GM12878 (cell line): ENCODE results near the gene APOBEC3B. TPM values are rescaled to one million over a fixed set of nuclear protein-coding genes. Genes with fewer than 3 reads are reported as not detected.

Experiments used
- ATAC-seq: fragments of 200-7000 bp; cut with Tn5 transposase; 3 replicates; pipeline ENCODE4 v1.9.1; 2020; ENCODE audit warnings: mild to moderate bottlenecking, moderate library complexity
- BruUV-seq: library from RNA; stranded (reverse); fragments of 400-500 nt; replicated peaks from 2 replicates; lab custom pipeline; 2021; lab: Mats Ljungman, UMichigan
- CTCF ChIA-PET: fragments of 300-600 bp; sonication (Branson Sonifier 250); formaldehyde crosslinking; extraction: SDS; loops from one replicate; lab custom pipeline; 2021; ENCODE audit warnings: inconsistent platforms; lab: Yijun Ruan, JAX
- POLR2A ChIA-PET: fragments of 350-600 bp; formaldehyde crosslinking; extraction: SDS; loops from one replicate; lab custom pipeline; 2021; ENCODE audit warnings: inconsistent platforms; lab: Charles Lee
- RAD21 ChIA-PET: fragments of 300-600 bp; sonication (Branson Sonifier 250); formaldehyde crosslinking; loops from one replicate; lab custom pipeline; 2023; ENCODE audit warnings: antibody characterized with exemption; ENCODE audit not compliant: unreplicated experiment; lab: Charles Lee
- SMC1A ChIA-PET: fragments of 300-600 bp; sonication (Branson Sonifier 250); formaldehyde crosslinking; loops from one replicate; lab custom pipeline; 2023; ENCODE audit not compliant: unreplicated experiment, uncharacterized antibody; lab: Charles Lee
- DNase-seq: peaks from one replicate; pipeline ENCODE4 v3.0.0-alpha.2; 2011; ENCODE audit warnings: low read depth, low spot score
- FAIRE-seq: peaks from 3 replicates; lab custom pipeline; 2011; peaks lifted over from hg19 to GRCh38; lab: Jason Lieb, UNC
- H2AFZ ChIP-seq: 2 replicates; pipeline ENCODE4 v1.6.0; 2011; ENCODE audit warnings: low read depth, low read length, control low read depth; ENCODE audit not compliant: control insufficient read depth
- H3K27ac ChIP-seq: 2 replicates; pipeline ENCODE4 v1.5.1; 2011; ENCODE audit warnings: control low read depth; ENCODE audit not compliant: control insufficient read depth, insufficient read depth
- H3K27me3 ChIP-seq, 2 experiments: replicated peaks in 1 of 2; 2 replicates each; pipeline versions ENCODE4 v1.6.0 to v1.6.1; 2011; ENCODE audit warnings: low read length in 1 of 2; ENCODE audit not compliant: control insufficient read depth in 2 of 2, insufficient read depth in 2 of 2
- H3K36me3 ChIP-seq, 2 experiments: 2 replicates each; pipeline ENCODE4 v1.5.1; 2011; ENCODE audit warnings: low read length in 1 of 2; ENCODE audit not compliant: control insufficient read depth in 2 of 2, insufficient read depth in 2 of 2
- H3K4me1 ChIP-seq: 2 replicates; pipeline ENCODE4 v1.6.1; 2011; ENCODE audit warnings: mild to moderate bottlenecking, low read length, moderate library complexity, mixed read lengths; ENCODE audit not compliant: control insufficient read depth, insufficient read depth
- H3K4me2 ChIP-seq: 2 replicates; pipeline ENCODE4 v1.6.0; 2011; ENCODE audit warnings: control low read depth; ENCODE audit not compliant: control insufficient read depth, insufficient read depth
- H3K4me3 ChIP-seq: fragments of 200-600 bp; sonication (generic); 2 replicates; pipeline ENCODE4 v1.5.1; 2016
- H3K79me2 ChIP-seq: 2 replicates; pipeline ENCODE4 v1.6.0; 2011; ENCODE audit warnings: low read length; ENCODE audit not compliant: control insufficient read depth, insufficient read depth
- H3K9ac ChIP-seq: 2 replicates; pipeline ENCODE4 v1.8.0; 2011; ENCODE audit warnings: low read length, control low read depth, mixed read lengths; ENCODE audit not compliant: control insufficient read depth, insufficient read depth
- H3K9me3 ChIP-seq: replicated peaks from 3 replicates; pipeline ENCODE4 v1.5.1; 2011; ENCODE audit warnings: mild to moderate bottlenecking, low read length; ENCODE audit not compliant: control insufficient read depth, insufficient read depth
- H4K20me1 ChIP-seq: 2 replicates; pipeline ENCODE4 v1.6.0; 2011; ENCODE audit not compliant: control insufficient read depth, insufficient read depth
- CHD4 ChIP-seq: fragments of 200-600 bp; sonication (generic); IDR thresholded peaks from 2 replicates; pipeline ENCODE4 v1.6.1; 2016; ENCODE audit warnings: mild to moderate bottlenecking
- FOXK2 ChIP-seq: fragments of 450-650 bp; IDR thresholded peaks from 2 replicates; pipeline ENCODE4 v1.6.1; 2017; ENCODE audit warnings: mild to moderate bottlenecking, moderate library complexity
- SP1 ChIP-seq: IDR thresholded peaks from one replicate; pipeline ENCODE4 v1.6.1; 2011; ENCODE audit warnings: low read depth, low read length
- WGBS: methylation state at CpG from one replicate; pipeline ENCODE4 v1.1.6; 2016; ENCODE audit warnings: low lambda C conversion rate; ENCODE audit not compliant: insufficient replicate concordance, insufficient coverage; ENCODE audit errors: missing lambda C conversion rate; 5-methylcytosine and 5-hydroxymethylcytosine counted together
- in situ Hi-C: fragments of 300-500 bp; cut with MboI; formaldehyde crosslinking; loops from 9 replicates; pipeline ENCODE4 v1.14.3; 2018; ENCODE audit warnings: mixed read lengths
- intact Hi-C: fragments of 100-400 bp; cut with micrococcal nuclease; formaldehyde crosslinking; loops from one replicate; pipeline ENCODE4 v1.14.2; 2022; ENCODE audit not compliant: unreplicated experiment
- polyA plus RNA-seq, 11 experiments: library from polyadenylated mRNA; depleted of rRNA in 4 of 11; unstranded in 6 of 11; stranded (reverse) in 5 of 11; fragments of >200 nt; fragmentation: Nextera tagmentation in 4 of 11; fragmentation: Illumina TruSeq in 1 of 11; extraction: Ambion mirVana in 4 of 11; extraction: Trizol in 1 of 11; gene quantifications; 1 replicate in 1 of 11; 2 replicates in 10 of 11; pipeline versions ENCODE4 v1.2.1 to v1.2.3, GENCODE V29; 2011 to 2016; ENCODE audit warnings: inconsistent platforms in 2 of 11, missing spikeins in 2 of 11, low read depth in 1 of 11
- total RNA-seq, 4 experiments: library from RNA; depleted of rRNA in 3 of 4; stranded (reverse); fragments of >200 nt in 3 of 4; fragmentation: Illumina TruSeq in 1 of 4; extraction: Trizol in 1 of 4; gene quantifications; 2 replicates each; pipeline versions ENCODE4 v1.2.1 to v1.2.3, GENCODE V29; 2013 to 2021
- TF ChIP-seq, protein P1 (sequence below): fragments of 450-650 bp; IDR thresholded peaks from 2 replicates; pipeline ENCODE4 v1.6.1; 2017; ENCODE audit warnings: mild to moderate bottlenecking, low read depth, inconsistent platforms; ENCODE audit not compliant: poor library complexity, severe bottlenecking
- TF ChIP-seq, protein P2 (sequence below): fragments of 450-650 bp; IDR thresholded peaks from 2 replicates; pipeline ENCODE4 v1.6.1; 2016; ENCODE audit warnings: mild to moderate bottlenecking

Gene APOBEC3B
- total and polyA plus RNA-seq, 10 of the 15 experiments (the other 5 are each of a cell fraction or from before 2014, with no cell fraction given), result 2.4 to 75.1 (median 30.9) TPM

- H3K36me3 ChIP-seq, result no peaks in the 10 kb centered on the region
- TSS peak; percentile 85 for BruUV-seq
- DNase-seq (no peak), ATAC-seq (no peak), FAIRE-seq (no peak)
- no peak overlapping the region for H2AFZ ChIP-seq
- ChIA-PET RAD21 (interaction anchor here (0.6 kb wide), 1 partner anchor 841 kb away, joined by 3 read pairs; no protein-coding TSS in a partner anchor), POLR2A (interaction anchor here (0.7 to 1.9 kb wide), 4 partner anchors 16 to 44 kb away, joined by 3 to 7 read pairs (median 5); no protein-coding TSS in a partner anchor), SMC1A (no interaction called here), CTCF (no interaction called here)
- H3K27me3 ChIP-seq, result no peaks in the 10 kb centered on the region
- no peaks in the 10 kb centered on the region for H4K20me1 ChIP-seq
- WGBS, result 98% methylated on average over 7 of the region's 7 CpGs
- TF ChIP-seq, protein P1, sequence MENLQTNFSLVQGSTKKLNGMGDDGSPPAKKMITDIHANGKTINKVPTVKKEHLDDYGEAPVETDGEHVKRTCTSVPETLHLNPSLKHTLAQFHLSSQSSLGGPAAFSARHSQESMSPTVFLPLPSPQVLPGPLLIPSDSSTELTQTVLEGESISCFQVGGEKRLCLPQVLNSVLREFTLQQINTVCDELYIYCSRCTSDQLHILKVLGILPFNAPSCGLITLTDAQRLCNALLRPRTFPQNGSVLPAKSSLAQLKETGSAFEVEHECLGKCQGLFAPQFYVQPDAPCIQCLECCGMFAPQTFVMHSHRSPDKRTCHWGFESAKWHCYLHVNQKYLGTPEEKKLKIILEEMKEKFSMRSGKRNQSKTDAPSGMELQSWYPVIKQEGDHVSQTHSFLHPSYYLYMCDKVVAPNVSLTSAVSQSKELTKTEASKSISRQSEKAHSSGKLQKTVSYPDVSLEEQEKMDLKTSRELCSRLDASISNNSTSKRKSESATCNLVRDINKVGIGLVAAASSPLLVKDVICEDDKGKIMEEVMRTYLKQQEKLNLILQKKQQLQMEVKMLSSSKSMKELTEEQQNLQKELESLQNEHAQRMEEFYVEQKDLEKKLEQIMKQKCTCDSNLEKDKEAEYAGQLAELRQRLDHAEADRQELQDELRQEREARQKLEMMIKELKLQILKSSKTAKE, result no peak
- TF ChIP-seq SP1 (no peak), FOXK2 (no peak), CHD4 (no peak)
- TF ChIP-seq, protein P2, sequence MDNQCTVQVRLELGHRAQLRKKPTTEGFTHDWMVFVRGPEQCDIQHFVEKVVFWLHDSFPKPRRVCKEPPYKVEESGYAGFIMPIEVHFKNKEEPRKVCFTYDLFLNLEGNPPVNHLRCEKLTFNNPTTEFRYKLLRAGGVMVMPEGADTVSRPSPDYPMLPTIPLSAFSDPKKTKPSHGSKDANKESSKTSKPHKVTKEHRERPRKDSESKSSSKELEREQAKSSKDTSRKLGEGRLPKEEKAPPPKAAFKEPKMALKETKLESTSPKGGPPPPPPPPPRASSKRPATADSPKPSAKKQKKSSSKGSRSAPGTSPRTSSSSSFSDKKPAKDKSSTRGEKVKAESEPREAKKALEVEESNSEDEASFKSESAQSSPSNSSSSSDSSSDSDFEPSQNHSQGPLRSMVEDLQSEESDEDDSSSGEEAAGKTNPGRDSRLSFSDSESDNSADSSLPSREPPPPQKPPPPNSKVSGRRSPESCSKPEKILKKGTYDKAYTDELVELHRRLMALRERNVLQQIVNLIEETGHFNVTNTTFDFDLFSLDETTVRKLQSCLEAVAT, result peak; percentile 81
- H3K79me2 ChIP-seq, result peaks cover 17% of the 10 kb centered on the region
- no peak overlapping the region for H3K27ac ChIP-seq
- peak overlapping the region; percentile 77 for H3K4me2 ChIP-seq
- peak overlapping the region; percentile 98 for H3K4me3 ChIP-seq
- intact Hi-C loops (no loop called here), in situ Hi-C loops (no loop called here)
- peaks cover 9% of the 10 kb centered on the region for H3K4me1 ChIP-seq
- peak overlapping the region; percentile 88; the same call in 1 of the 2 replicates for H3K9ac ChIP-seq
- H3K9me3 ChIP-seq, result no peaks in the 10 kb centered on the region
Observed at GRCh38 chr22:39041908-39042307, 59.8 kb downstream of the APOBEC3B start.

Other genes with a start within 250 kb of the APOBEC3B start
Only the 7 nearest of the 11 such genes appear.
- 59.1 and 67.1 TPM in 2 replicates for gene CBX6, start 110.1 kb upstream of the APOBEC3B start, total RNA-seq (2014; rRNA removed)
- 33.1 and 35.7 TPM in 2 replicates for gene CBX6, start 110.1 kb upstream of the APOBEC3B start, total RNA-seq (2014; rRNA removed; fragmentation: Illumina TruSeq; extraction: Trizol)
- gene CBX6, start 110.1 kb upstream of the APOBEC3B start, total RNA-seq (2021), result 135 and 142 TPM in 2 replicates
- gene CBX6, start 110.1 kb upstream of the APOBEC3B start, polyA plus RNA-seq (2011; rRNA removed), result 6.0 and 10.2 TPM in 2 replicates
- gene CBX6, start 110.1 kb upstream of the APOBEC3B start, polyA plus RNA-seq (2014; fragmentation: Illumina TruSeq; extraction: Trizol), result 15.1 and 27.2 TPM in 2 replicates
- gene CBX6, start 110.1 kb upstream of the APOBEC3B start, polyA plus RNA-seq (2014; fragmentation: Nextera tagmentation; extraction: Ambion mirVana), result 1 to 10 TPM; 3.6 to 4.5 TPM
- 39.0 and 43.9 TPM in 2 replicates for gene CBX6, start 110.1 kb upstream of the APOBEC3B start, polyA plus RNA-seq (2014; rRNA removed)
- 10 to 100 TPM; 72.6 to 74.6 TPM for gene CBX6, start 110.1 kb upstream of the APOBEC3B start, polyA plus RNA-seq (2016; fragmentation: Nextera tagmentation; extraction: Ambion mirVana)
- gene APOBEC3A, start 24.7 kb upstream of the APOBEC3B start, total RNA-seq (2014; rRNA removed), result not detected in 2 replicates
- not detected in 2 replicates for gene APOBEC3A, start 24.7 kb upstream of the APOBEC3B start, total RNA-seq (2014; rRNA removed; fragmentation: Illumina TruSeq; extraction: Trizol)
- gene APOBEC3A, start 24.7 kb upstream of the APOBEC3B start, total RNA-seq (2021), result not detected in 2 replicates
- gene APOBEC3A, start 24.7 kb upstream of the APOBEC3B start, polyA plus RNA-seq (2011; rRNA removed), result not detected in 2 replicates
- gene APOBEC3A, start 24.7 kb upstream of the APOBEC3B start, polyA plus RNA-seq (2014; fragmentation: Illumina TruSeq; extraction: Trizol), result not detected in 2 replicates
- not detected for gene APOBEC3A, start 24.7 kb upstream of the APOBEC3B start, polyA plus RNA-seq (2014; fragmentation: Nextera tagmentation; extraction: Ambion mirVana)
- gene APOBEC3A, start 24.7 kb upstream of the APOBEC3B start, polyA plus RNA-seq (2014; rRNA removed), result not detected in 2 replicates
- under 1 TPM in 1 of 2 experiments, not detected in 1; 0.20 TPM for gene APOBEC3A, start 24.7 kb upstream of the APOBEC3B start, polyA plus RNA-seq (2016; fragmentation: Nextera tagmentation; extraction: Ambion mirVana)
- 21.7 and 22.9 TPM in 2 replicates for gene APOBEC3C, start 31.9 kb downstream of the APOBEC3B start, total RNA-seq (2014; rRNA removed)
- 21.5 and 23.3 TPM in 2 replicates for gene APOBEC3C, start 31.9 kb downstream of the APOBEC3B start, total RNA-seq (2014; rRNA removed; fragmentation: Illumina TruSeq; extraction: Trizol)
- 143 and 147 TPM in 2 replicates for gene APOBEC3C, start 31.9 kb downstream of the APOBEC3B start, total RNA-seq (2021)
- 56.5 and 69.4 TPM in 2 replicates for gene APOBEC3C, start 31.9 kb downstream of the APOBEC3B start, polyA plus RNA-seq (2011; rRNA removed)
- 143 and 168 TPM in 2 replicates for gene APOBEC3C, start 31.9 kb downstream of the APOBEC3B start, polyA plus RNA-seq (2014; fragmentation: Illumina TruSeq; extraction: Trizol)
- 100 to 1,000 TPM; 258 to 290 TPM for gene APOBEC3C, start 31.9 kb downstream of the APOBEC3B start, polyA plus RNA-seq (2014; fragmentation: Nextera tagmentation; extraction: Ambion mirVana)
- 92.0 and 97.5 TPM in 2 replicates for gene APOBEC3C, start 31.9 kb downstream of the APOBEC3B start, polyA plus RNA-seq (2014; rRNA removed)
- 100 to 1,000 TPM; 248 to 271 TPM for gene APOBEC3C, start 31.9 kb downstream of the APOBEC3B start, polyA plus RNA-seq (2016; fragmentation: Nextera tagmentation; extraction: Ambion mirVana)
- gene APOBEC3D, start 38.8 kb downstream of the APOBEC3B start, total RNA-seq (2014; rRNA removed), result 13.0 and 14.2 TPM in 2 replicates
- gene APOBEC3D, start 38.8 kb downstream of the APOBEC3B start, total RNA-seq (2014; rRNA removed; fragmentation: Illumina TruSeq; extraction: Trizol), result 13.4 and 15.2 TPM in 2 replicates
- 26.9 and 27.8 TPM in 2 replicates for gene APOBEC3D, start 38.8 kb downstream of the APOBEC3B start, total RNA-seq (2021)
- 12.3 and 20.2 TPM in 2 replicates for gene APOBEC3D, start 38.8 kb downstream of the APOBEC3B start, polyA plus RNA-seq (2011; rRNA removed)
- 10.0 and 22.1 TPM in 2 replicates for gene APOBEC3D, start 38.8 kb downstream of the APOBEC3B start, polyA plus RNA-seq (2014; fragmentation: Illumina TruSeq; extraction: Trizol)
- 1 to 10 TPM; 8.9 to 9.6 TPM for gene APOBEC3D, start 38.8 kb downstream of the APOBEC3B start, polyA plus RNA-seq (2014; fragmentation: Nextera tagmentation; extraction: Ambion mirVana)
- gene APOBEC3D, start 38.8 kb downstream of the APOBEC3B start, polyA plus RNA-seq (2014; rRNA removed), result 17.1 and 17.3 TPM in 2 replicates
- 10 to 100 TPM; 14.9 to 16.0 TPM for gene APOBEC3D, start 38.8 kb downstream of the APOBEC3B start, polyA plus RNA-seq (2016; fragmentation: Nextera tagmentation; extraction: Ambion mirVana)
- gene APOBEC3F, start 58.5 kb downstream of the APOBEC3B start, total RNA-seq (2014; rRNA removed), result 10.9 and 13.1 TPM in 2 replicates
- 7.4 and 7.7 TPM in 2 replicates for gene APOBEC3F, start 58.5 kb downstream of the APOBEC3B start, total RNA-seq (2014; rRNA removed; fragmentation: Illumina TruSeq; extraction: Trizol)
- 29.1 and 30.6 TPM in 2 replicates for gene APOBEC3F, start 58.5 kb downstream of the APOBEC3B start, total RNA-seq (2021)
- 4.7 and 7.8 TPM in 2 replicates for gene APOBEC3F, start 58.5 kb downstream of the APOBEC3B start, polyA plus RNA-seq (2011; rRNA removed)
- 13.7 and 17.8 TPM in 2 replicates for gene APOBEC3F, start 58.5 kb downstream of the APOBEC3B start, polyA plus RNA-seq (2014; fragmentation: Illumina TruSeq; extraction: Trizol)
- gene APOBEC3F, start 58.5 kb downstream of the APOBEC3B start, polyA plus RNA-seq (2014; fragmentation: Nextera tagmentation; extraction: Ambion mirVana), result 1 to 10 TPM; 7.5 to 9.6 TPM
- 13.3 and 14.7 TPM in 2 replicates for gene APOBEC3F, start 58.5 kb downstream of the APOBEC3B start, polyA plus RNA-seq (2014; rRNA removed)
- gene APOBEC3F, start 58.5 kb downstream of the APOBEC3B start, polyA plus RNA-seq (2016; fragmentation: Nextera tagmentation; extraction: Ambion mirVana), result 10 to 100 TPM; 20.9 to 26.5 TPM
- gene APOBEC3G, start 94.9 kb downstream of the APOBEC3B start, total RNA-seq (2014; rRNA removed), result 152 and 164 TPM in 2 replicates
- 127 and 132 TPM in 2 replicates for gene APOBEC3G, start 94.9 kb downstream of the APOBEC3B start, total RNA-seq (2014; rRNA removed; fragmentation: Illumina TruSeq; extraction: Trizol)
- 102 and 103 TPM in 2 replicates for gene APOBEC3G, start 94.9 kb downstream of the APOBEC3B start, total RNA-seq (2021)
- 170 and 174 TPM in 2 replicates for gene APOBEC3G, start 94.9 kb downstream of the APOBEC3B start, polyA plus RNA-seq (2011; rRNA removed)
- 168 and 171 TPM in 2 replicates for gene APOBEC3G, start 94.9 kb downstream of the APOBEC3B start, polyA plus RNA-seq (2014; fragmentation: Illumina TruSeq; extraction: Trizol)
- 100 to 1,000 TPM; 146 to 232 TPM for gene APOBEC3G, start 94.9 kb downstream of the APOBEC3B start, polyA plus RNA-seq (2014; fragmentation: Nextera tagmentation; extraction: Ambion mirVana)
- gene APOBEC3G, start 94.9 kb downstream of the APOBEC3B start, polyA plus RNA-seq (2014; rRNA removed), result 170 and 181 TPM in 2 replicates
- gene APOBEC3G, start 94.9 kb downstream of the APOBEC3B start, polyA plus RNA-seq (2016; fragmentation: Nextera tagmentation; extraction: Ambion mirVana), result 100 to 1,000 TPM; 151 to 152 TPM
- 10.9 and 12.6 TPM in 2 replicates for gene APOBEC3H, start 114.9 kb downstream of the APOBEC3B start, total RNA-seq (2014; rRNA removed)
- 10.0 and 11.2 TPM in 2 replicates for gene APOBEC3H, start 114.9 kb downstream of the APOBEC3B start, total RNA-seq (2014; rRNA removed; fragmentation: Illumina TruSeq; extraction: Trizol)
- gene APOBEC3H, start 114.9 kb downstream of the APOBEC3B start, total RNA-seq (2021), result 7.5 and 9.4 TPM in 2 replicates
- gene APOBEC3H, start 114.9 kb downstream of the APOBEC3B start, polyA plus RNA-seq (2011; rRNA removed), result 8.6 and 11.3 TPM in 2 replicates
- gene APOBEC3H, start 114.9 kb downstream of the APOBEC3B start, polyA plus RNA-seq (2014; fragmentation: Illumina TruSeq; extraction: Trizol), result 16.0 and 18.0 TPM in 2 replicates
- 10 to 100 TPM; 20.3 to 23.0 TPM for gene APOBEC3H, start 114.9 kb downstream of the APOBEC3B start, polyA plus RNA-seq (2014; fragmentation: Nextera tagmentation; extraction: Ambion mirVana)
- 16.5 and 18.4 TPM in 2 replicates for gene APOBEC3H, start 114.9 kb downstream of the APOBEC3B start, polyA plus RNA-seq (2014; rRNA removed)
- 10 to 100 TPM; 14.6 to 15.0 TPM for gene APOBEC3H, start 114.9 kb downstream of the APOBEC3B start, polyA plus RNA-seq (2016; fragmentation: Nextera tagmentation; extraction: Ambion mirVana)